Progenitor cell of endocrine pancreas (in vitro differentiated cells): Measurements from ENCODE around the gene AQP2. TPM values are rescaled to one million over a fixed set of nuclear protein-coding genes. Genes with fewer than 3 reads are reported as not detected.

Source experiments
- DNase-seq: peaks from one replicate; pipeline ENCODE4 v3.0.0; 2021; ENCODE audit warnings: low spot score; ENCODE audit not compliant: unreplicated experiment
- H3K27ac Mint-ChIP-seq: 2 replicates; pipeline ENCODE4 v1.8.0; 2021; ENCODE audit warnings: mild to moderate bottlenecking, moderate library complexity, mixed read lengths
- H3K27me3 Mint-ChIP-seq: 2 replicates; pipeline ENCODE4 v1.8.0; 2021; ENCODE audit warnings: mixed read lengths
- H3K36me3 Mint-ChIP-seq: 2 replicates; pipeline ENCODE4 v1.8.0; 2022; ENCODE audit warnings: mixed read lengths; ENCODE audit not compliant: insufficient read depth
- H3K4me1 Mint-ChIP-seq: 2 replicates; pipeline ENCODE4 v1.8.0; 2021; ENCODE audit warnings: low read depth, mixed read lengths
- H3K4me3 Mint-ChIP-seq: 2 replicates; pipeline ENCODE4 v1.8.0; 2021; ENCODE audit warnings: low read depth, mild to moderate bottlenecking, moderate library complexity, mixed read lengths
- H3K9me3 Mint-ChIP-seq: 2 replicates; pipeline ENCODE4 v1.8.0; 2021; ENCODE audit warnings: low read depth, mixed read lengths
- total RNA-seq: library from RNA; stranded (reverse); gene quantifications from 2 replicates; pipeline ENCODE4 v1.2.1, GENCODE V29; 2021
- TF ChIP-seq, protein P1 (sequence below): fragments of 200-600 bp; sonication (generic); IDR thresholded peaks from one replicate; pipeline ENCODE4 v1.5.0; 2021; ENCODE audit warnings: antibody characterized with exemption, mild to moderate bottlenecking; ENCODE audit not compliant: unreplicated experiment

Gene AQP2
- total RNA-seq, 1 donor from 2014 or later = 1.0 TPM

DNA sequence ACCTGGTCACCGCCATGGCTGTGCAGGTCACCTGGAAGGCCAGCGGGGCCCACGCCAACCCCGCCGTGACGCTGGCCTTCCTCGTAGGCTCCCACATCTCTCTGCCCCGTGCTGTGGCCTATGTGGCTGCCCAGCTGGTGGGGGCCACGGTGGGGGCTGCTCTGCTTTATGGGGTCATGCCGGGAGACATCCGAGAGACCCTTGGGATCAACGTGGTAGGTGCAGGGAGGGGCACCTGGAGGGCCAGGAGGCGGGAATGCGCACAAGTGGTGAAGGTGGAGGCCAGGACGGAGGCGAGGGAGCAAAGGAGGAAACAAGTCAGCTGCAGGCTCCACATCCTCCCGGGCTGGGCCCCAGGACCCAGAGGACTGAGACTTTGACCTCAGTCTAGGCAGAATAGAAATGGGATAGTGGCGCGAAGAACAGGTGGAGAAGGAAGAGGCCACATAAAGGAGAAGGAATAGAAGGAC is 22.9 kb downstream of the AQP2 start:
- Mint-ChIP-seq H3K4me3 (no peak overlapping the region), H3K27ac (no peak overlapping the region), H3K36me3 (no peaks in the 10 kb centered on the region), H3K27me3 (peaks cover 22% of the 10 kb centered on the region), H3K9me3 (no peaks in the 10 kb centered on the region), H3K4me1 (peaks cover 2% of the 10 kb centered on the region)
- TF ChIP-seq, protein P1, sequence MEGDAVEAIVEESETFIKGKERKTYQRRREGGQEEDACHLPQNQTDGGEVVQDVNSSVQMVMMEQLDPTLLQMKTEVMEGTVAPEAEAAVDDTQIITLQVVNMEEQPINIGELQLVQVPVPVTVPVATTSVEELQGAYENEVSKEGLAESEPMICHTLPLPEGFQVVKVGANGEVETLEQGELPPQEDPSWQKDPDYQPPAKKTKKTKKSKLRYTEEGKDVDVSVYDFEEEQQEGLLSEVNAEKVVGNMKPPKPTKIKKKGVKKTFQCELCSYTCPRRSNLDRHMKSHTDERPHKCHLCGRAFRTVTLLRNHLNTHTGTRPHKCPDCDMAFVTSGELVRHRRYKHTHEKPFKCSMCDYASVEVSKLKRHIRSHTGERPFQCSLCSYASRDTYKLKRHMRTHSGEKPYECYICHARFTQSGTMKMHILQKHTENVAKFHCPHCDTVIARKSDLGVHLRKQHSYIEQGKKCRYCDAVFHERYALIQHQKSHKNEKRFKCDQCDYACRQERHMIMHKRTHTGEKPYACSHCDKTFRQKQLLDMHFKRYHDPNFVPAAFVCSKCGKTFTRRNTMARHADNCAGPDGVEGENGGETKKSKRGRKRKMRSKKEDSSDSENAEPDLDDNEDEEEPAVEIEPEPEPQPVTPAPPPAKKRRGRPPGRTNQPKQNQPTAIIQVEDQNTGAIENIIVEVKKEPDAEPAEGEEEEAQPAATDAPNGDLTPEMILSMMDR = no peak
- no peak for DNase-seq

DNA sequence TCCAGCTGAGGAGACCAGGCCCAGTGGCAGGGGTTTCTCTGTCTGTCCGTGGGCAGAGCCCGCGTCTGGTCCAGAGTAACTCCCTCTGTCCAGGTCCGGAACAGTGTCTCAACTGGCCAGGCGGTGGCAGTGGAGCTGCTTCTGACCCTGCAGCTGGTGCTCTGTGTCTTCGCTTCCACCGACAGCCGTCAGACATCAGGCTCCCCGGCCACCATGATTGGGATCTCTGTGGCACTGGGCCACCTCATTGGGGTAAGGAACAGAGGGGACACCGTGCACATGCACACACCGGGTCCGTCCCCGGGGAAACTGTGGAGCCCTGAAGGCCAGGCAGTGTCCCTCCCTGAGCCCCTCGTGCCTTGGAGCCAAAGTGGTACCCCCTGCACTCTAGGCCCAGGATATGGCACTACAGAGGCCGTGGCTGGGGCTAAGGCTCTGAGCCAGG is 23.7 kb downstream of the AQP2 start:
- TF ChIP-seq, protein P1 = peak; percentile 53
- H3K9me3 Mint-ChIP-seq = no peaks in the 10 kb centered on the region
- H3K4me3 Mint-ChIP-seq = no peak overlapping the region
- no peak overlapping the region for H3K27ac Mint-ChIP-seq
- H3K4me1 Mint-ChIP-seq = peaks cover 4% of the 10 kb centered on the region
- no peak for DNase-seq
- peaks cover 22% of the 10 kb centered on the region for H3K27me3 Mint-ChIP-seq
- H3K36me3 Mint-ChIP-seq = no peaks in the 10 kb centered on the region

DNA sequence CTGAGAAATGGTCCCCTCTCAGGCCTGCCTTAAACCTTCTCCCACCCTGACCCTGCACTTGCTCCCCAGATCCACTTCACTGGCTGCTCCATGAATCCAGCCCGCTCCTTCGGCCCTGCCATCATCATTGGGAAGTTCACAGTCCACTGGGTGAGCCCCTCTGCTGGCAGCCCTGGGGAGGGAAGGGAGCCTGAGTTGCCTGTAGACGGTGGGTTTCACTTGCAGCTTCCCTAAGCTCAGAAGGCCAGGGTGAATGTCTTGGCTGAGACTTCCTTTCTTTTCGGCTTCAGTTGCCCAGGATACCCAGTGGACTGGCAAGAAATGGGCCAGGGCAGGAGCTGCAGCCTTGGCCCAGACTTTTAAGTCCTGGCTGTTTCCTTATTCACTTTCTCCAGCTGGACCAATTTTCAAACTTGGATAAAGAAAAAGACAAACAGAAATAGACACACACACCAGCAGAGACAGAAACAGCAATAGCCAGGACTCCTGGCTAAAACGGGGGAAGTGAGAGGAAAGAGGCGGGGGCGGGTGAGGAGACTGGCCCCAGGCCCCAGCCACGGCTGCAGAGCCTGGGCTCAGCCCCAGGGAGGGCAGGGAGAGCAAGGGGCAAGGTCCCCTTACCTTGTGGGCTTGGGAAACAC is 24.3 kb downstream of the AQP2 start:
- TF ChIP-seq, protein P1 = no peak
- no peak for DNase-seq

DNA sequence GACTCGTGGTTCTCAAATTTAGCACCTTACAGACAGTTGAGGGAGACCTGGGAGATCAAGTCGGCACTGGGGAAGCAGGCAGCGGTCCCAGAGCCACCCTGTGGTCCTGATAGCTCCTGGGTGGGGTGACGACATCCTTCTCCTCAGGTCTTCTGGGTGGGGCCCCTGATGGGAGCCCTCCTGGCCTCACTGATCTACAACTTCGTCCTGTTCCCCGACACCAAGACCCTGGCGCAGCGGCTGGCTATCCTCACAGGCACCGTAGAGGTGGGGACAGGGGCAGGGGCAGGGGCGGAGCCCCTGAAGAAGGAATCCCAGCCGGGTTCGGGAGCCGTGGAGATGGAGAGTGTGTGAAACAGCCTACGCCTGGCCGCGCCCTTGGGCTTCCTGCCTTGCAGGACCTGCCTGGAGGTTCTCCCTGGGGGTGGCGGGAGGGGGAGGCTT is 24.8 kb downstream of the AQP2 start:
- Mint-ChIP-seq H3K27me3 (peaks cover 22% of the 10 kb centered on the region), H3K27ac (no peak overlapping the region), H3K4me1 (peaks cover 10% of the 10 kb centered on the region), H3K4me3 (no peak overlapping the region), H3K36me3 (no peaks in the 10 kb centered on the region), H3K9me3 (no peaks in the 10 kb centered on the region)
- no peak for DNase-seq
- TF ChIP-seq, protein P1 = no peak

More for the DNA sequence above, 24.3 kb downstream of the AQP2 start:
- Mint-ChIP-seq H3K36me3 (no peaks in the 10 kb centered on the region), H3K4me3 (no peak overlapping the region), H3K4me1 (peaks cover 7% of the 10 kb centered on the region), H3K9me3 (no peaks in the 10 kb centered on the region), H3K27me3 (peaks cover 22% of the 10 kb centered on the region), H3K27ac (no peak overlapping the region)

DNA sequence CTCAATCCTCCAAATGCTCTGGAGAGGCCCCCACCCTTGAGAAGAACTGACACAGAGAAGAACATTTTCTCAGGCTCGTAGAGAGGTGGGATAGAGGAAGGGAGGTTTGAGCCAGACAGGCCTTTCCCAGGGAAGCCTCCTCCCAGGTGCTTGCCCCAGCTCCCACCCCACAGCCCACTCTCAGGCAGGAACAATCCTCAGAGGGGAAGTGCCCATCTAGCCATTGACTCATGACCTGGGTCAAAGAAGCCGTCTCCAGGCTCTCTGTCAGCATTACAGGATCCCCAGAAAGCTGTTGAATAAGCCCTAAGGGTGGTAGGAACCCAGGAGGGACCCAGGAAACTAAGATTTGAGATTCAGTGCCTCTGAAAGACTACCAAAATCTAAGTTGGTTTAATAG is 26.0 kb downstream of the AQP2 start:
- DNase-seq = no peak
- Mint-ChIP-seq H3K27ac (no peak overlapping the region), H3K27me3 (peaks cover 22% of the 10 kb centered on the region), H3K4me1 (peaks cover 21% of the 10 kb centered on the region), H3K9me3 (no peaks in the 10 kb centered on the region), H3K4me3 (no peak overlapping the region), H3K36me3 (no peaks in the 10 kb centered on the region)
- TF ChIP-seq, protein P1 = no peak
